ENCODE results near the gene CDHR2.

The CDHR2 gene

DNA sequence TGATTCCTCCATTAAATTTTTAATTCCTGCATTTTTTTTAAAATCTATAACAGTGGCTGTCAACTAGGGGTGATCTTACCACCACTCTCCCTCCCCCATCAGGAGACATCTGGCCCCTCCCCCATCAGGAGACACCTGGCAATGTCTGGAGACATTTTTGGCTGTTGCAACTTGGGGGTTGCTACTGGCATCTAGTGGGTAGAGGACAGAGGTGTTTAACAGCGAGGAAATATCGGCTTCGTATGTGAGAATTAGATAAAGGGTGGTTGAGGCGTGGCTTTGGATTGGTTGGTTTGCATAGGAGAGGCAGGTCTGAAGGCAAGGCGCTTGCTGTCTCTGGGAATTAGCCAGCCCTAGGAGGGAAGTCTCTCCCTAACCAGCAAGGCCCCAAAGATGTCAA is 10.5 kb downstream of the CDHR2 start:
- peak; percentile 69 for DNase-seq (ENCODE audit: low read depth, low spot score)
- H3K4me3 ChIP-seq (ENCODE audit: low read length): no peak overlapping the region

DNA sequence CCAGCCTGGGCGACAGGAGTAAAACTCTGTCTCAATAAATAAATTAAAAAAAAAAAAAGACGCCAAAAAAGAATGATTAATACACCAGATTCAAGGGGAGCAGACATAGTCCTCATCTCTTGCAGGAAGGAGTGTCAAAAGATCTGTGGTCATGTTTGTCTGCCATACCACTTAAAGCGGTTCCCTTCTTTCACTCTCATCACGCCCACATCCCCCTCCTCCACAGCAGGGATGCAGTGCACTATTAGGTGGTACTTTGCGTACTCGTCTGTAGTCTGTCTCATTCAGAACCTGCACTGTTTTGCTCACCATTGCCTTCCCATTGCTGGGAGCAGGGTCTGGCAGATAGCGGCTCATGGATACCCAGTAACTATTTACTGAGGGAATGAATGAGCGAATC is 11.2 kb downstream of the CDHR2 start:
- DNase-seq (ENCODE audit: low read depth, low spot score): no peak
- no peak overlapping the region for H3K4me3 ChIP-seq (ENCODE audit: low read length)

- H3K4me3 ChIP-seq (ENCODE audit: low read length): no peak overlapping the region
- no peak for DNase-seq (ENCODE audit: low read depth, low spot score)
Measured at GRCh38 chr5:176561259-176561658, 12.1 kb downstream of the CDHR2 start.

DNA sequence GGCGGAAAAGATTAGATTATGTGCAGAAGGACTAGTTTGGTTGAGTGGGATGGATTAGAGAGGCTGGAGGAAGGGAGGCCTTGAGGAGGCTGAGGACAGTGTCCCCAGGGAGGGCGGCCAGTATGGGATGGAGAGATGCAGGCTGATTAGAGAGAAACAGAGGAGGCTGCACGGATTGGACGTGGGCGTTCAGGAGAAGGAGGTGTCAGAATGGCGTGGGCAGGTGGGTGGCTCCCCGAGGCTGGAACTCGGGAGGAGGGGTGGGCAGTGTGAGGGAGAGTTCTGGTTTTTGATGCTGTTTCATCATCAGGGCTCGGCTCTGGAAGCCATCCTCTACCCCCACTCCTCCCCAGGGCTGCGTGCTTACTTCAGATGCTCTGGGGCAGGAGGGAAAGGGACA is 13.0 kb downstream of the CDHR2 start:
- no peak overlapping the region for H3K4me3 ChIP-seq (ENCODE audit: low read length)
- no peak for DNase-seq (ENCODE audit: low read depth, low spot score)

GRCh38 chr5:176564002-176564401 is 14.9 kb downstream of the CDHR2 start:
- DNase-seq (ENCODE audit: low read depth, low spot score): no peak
- no peak overlapping the region for H3K4me3 ChIP-seq (ENCODE audit: low read length)

DNA sequence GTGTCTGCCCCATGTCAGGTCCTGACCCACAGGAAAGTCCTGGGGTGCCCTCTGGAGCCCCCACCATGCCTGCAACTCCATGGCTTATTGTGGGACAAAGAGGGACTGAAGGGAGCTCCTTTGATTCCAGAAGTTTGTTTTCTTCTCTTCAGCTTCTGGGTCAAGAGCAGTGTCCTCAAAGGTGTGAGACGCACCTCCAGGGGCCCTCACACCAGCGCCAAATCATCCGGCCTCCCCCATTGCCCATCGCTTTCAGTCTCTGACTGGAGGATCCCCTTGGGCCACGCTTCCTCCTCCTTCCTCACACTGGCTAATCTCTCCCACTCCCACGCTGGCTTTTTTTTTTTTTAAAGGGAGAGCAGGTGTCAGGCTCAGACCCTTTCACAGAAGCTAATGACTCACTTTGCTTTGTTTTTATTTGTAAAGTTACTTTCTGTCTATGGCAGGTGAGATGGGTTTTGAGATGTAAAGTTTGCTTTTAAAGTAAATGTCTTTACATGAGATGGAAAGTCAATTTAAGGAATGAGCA is 16.7 kb downstream of the CDHR2 start:
- H3K4me3 ChIP-seq (ENCODE audit: low read length): no peak overlapping the region
- no peak for DNase-seq (ENCODE audit: low read depth, low spot score)

GRCh38 chr5:176568657-176569056 is 19.5 kb downstream of the CDHR2 start:
- DNase-seq (ENCODE audit: low read depth, low spot score): no peak

DNA sequence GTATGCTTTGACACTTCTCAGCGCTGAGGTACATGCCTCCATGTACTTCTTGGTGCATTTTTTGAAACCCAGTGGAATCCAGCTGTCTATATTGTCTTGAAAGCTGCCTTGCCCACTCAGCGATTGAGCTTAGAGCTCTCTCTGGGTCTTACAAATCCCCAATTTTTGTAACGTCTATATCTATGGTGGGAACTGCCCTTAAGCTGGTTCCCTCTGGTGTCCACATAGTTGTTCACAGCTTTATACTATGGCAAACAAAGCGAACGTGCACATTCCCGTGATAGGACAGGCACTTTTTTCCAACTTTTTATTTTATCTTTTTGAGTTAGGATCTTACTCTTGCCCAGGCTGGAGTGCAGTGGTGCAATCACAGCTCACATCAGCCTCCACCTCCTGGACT is 20.9 kb downstream of the CDHR2 start:
- no peak for DNase-seq (ENCODE audit: low read depth, low spot score)
- H3K4me3 ChIP-seq (ENCODE audit: low read length): no peak overlapping the region

More at GRCh38 chr5:176568657-176569056, 19.5 kb downstream of the CDHR2 start:
- no peak overlapping the region for H3K4me3 ChIP-seq (ENCODE audit: low read length)

GRCh38 chr5:176573564-176574296 is 24.6 kb downstream of the CDHR2 start:
- DNase-seq (ENCODE audit: low read depth, low spot score): peak; percentile 39

DNA sequence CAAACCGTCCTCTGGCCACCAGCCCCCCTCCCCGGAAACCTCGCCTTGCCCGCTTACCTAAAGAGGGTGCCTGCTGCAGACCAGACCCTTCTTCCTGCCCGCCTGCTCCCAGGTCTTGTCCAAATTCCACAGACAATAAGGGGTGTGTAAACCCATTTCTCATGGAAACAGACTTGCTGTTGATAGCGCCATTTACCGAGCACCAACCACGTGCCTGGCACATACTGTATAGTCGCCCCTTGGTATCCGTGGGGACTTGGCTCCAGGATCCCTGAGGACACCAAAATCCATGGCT is 25.1 kb downstream of the CDHR2 start:
- no peak overlapping the region for H3K4me3 ChIP-seq (ENCODE audit: low read length)
- no peak for DNase-seq (ENCODE audit: low read depth, low spot score)

More at GRCh38 chr5:176573564-176574296, 24.6 kb downstream of the CDHR2 start:
- H3K4me3 ChIP-seq (ENCODE audit: low read length): no peak overlapping the region

DNA sequence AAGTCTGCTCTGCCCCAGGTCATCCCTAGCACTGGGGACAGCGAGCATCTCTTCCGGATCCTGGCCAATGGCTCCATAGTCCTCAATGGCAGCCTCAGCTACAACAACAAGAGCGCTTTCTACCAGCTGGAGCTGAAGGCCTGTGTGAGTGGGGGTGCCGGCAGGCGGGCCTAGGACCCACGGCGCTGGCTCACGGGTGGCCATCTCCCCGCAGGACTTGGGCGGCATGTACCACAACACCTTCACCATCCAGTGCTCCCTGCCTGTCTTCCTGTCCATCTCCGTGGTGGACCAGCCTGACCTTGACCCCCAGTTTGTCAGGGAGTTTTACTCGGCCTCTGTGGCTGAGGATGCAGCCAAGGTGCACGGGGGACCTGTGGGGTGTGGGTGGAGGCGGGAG is 25.9 kb downstream of the CDHR2 start:
- H3K4me3 ChIP-seq (ENCODE audit: low read length): no peak overlapping the region
- DNase-seq (ENCODE audit: low read depth, low spot score): no peak

- H3K4me3 ChIP-seq (ENCODE audit: low read length): no peak overlapping the region
- DNase-seq (ENCODE audit: low read depth, low spot score): no peak
Measured at GRCh38 chr5:176575488-176576422, 26.6 kb downstream of the CDHR2 start.

GRCh38 chr5:176577312-176578176 is 28.4 kb downstream of the CDHR2 start:
- H3K4me3 ChIP-seq (ENCODE audit: low read length): no peak overlapping the region
- no peak for DNase-seq (ENCODE audit: low read depth, low spot score)

DNA sequence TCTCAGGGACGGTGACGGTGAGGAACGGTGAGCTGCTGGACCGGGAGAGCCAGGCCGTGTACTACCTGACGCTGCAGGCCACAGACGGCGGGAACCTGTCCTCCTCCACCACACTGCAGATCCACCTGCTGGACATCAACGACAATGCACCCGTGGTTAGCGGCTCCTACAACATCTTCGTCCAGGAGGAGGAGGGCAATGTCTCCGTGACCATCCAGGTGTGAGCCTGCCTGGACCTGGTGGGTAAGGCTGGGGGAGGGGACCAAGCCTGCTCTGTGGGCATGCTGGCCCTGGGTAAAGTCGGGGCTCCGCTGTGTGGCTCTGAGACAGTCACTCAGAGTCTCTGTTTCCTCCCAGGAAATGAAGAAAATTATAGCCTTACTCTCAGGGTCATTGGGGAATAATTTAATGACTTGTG is 29.3 kb downstream of the CDHR2 start:
- peak; percentile 17 for DNase-seq (ENCODE audit: low read depth, low spot score)

DNA sequence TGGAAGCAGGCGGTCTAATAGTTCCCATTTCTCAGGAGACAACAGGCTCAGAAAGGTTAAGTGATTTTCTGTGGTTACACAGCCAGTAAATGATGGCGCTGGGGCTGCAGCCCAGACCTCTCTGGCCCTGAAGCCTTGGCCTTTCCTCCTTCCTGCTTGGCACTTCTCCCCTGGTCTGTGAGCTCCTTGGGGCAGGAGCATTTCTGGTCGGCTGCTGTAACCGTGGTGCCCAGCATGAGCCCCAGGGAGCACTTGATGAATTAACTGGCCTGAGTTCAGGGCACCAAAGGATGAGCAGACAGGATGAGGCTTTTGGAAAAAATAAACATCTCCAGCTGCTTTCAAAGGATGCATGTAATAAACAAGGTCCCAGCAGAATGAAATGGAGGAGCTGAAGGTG is 30.2 kb downstream of the CDHR2 start:
- H3K4me3 ChIP-seq (ENCODE audit: low read length): no peak overlapping the region
- DNase-seq (ENCODE audit: low read depth, low spot score): no peak

More for the DNA sequence above, 29.3 kb downstream of the CDHR2 start:
- no peak overlapping the region for H3K4me3 ChIP-seq (ENCODE audit: low read length)

DNA sequence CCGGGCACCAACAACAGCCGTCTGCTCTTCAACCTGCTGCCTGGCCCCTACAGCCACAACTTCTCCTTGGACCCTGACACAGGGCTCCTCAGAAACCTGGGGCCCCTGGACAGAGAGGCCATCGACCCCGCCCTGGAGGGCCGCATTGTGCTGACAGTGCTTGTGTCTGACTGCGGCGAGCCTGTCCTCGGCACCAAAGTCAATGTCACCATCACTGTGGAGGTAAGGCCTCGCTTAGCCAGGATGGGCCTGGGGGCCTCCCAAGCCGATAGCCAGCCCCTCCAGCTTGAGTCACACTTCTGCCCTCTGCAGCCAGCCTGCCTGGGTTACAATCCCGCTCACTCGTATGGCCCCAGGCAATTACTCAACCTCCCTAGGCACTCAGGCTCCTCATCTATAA is 32.2 kb downstream of the CDHR2 start:
- DNase-seq (ENCODE audit: low read depth, low spot score): no peak
- H3K4me3 ChIP-seq (ENCODE audit: low read length): no peak overlapping the region

GRCh38 chr5:176583076-176583475 is 33.9 kb downstream of the CDHR2 start:
- no peak for DNase-seq (ENCODE audit: low read depth, low spot score)
- H3K4me3 ChIP-seq (ENCODE audit: low read length): no peak overlapping the region

GRCh38 chr5:176587398-176587797 is 38.3 kb downstream of the CDHR2 start:
- DNase-seq (ENCODE audit: low read depth, low spot score): no peak
- H3K4me3 ChIP-seq (ENCODE audit: low read length): no peak overlapping the region

DNA sequence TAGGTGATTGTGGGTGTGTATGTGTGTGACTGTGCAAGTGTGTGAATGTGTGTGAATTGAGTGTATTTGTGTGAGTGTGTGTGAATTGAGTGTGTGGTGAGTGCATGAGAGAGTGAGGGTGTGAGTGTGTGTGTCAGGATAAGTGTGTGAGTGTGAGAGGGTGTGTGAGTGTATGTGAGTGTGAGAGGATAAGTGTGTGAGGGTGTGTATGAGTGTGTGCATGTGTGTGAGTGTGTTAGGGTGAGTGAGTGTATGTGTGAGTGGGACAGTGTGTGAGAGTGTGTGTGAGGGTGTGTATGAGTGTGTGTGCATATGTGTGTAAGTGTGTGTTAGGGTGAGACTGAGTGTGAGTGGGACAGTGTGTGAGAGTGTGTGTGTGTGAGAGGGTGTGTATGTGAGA is 39.2 kb downstream of the CDHR2 start:
- H3K4me3 ChIP-seq (ENCODE audit: low read length): no peak overlapping the region
- DNase-seq (ENCODE audit: low read depth, low spot score): no peak

Data from Jurkat, Clone E6-1 (cell line).